SW480 (cell line): ENCODE measurements around the gene SH2D4B.

ENCODE experiments used
- DNase-seq: peaks from one replicate; pipeline ENCODE4 v3.0.0-alpha.2; 2016; ENCODE audit warnings: low spot score

Gene SH2D4B

DNA sequence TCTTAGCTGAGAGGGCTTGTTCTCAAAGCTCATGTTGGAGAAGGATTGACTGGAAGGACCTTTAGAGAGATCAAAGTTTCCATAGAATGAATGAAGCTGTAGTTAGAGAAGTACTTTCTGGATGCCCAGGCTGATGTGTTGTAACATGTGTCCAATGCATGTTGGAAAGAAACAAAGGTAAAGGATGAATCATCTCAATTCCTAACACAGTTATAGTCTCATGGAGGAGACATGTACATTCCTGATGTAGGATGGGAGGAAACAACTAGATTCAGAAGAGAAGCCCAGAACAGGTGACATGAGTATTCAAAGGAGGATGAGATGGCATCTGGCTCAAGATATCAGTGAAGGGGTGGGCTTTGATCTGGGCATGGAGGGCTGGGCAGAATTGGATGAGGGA lies 152.7 kb downstream of the SH2D4B start:
- no peak for DNase-seq

DNA sequence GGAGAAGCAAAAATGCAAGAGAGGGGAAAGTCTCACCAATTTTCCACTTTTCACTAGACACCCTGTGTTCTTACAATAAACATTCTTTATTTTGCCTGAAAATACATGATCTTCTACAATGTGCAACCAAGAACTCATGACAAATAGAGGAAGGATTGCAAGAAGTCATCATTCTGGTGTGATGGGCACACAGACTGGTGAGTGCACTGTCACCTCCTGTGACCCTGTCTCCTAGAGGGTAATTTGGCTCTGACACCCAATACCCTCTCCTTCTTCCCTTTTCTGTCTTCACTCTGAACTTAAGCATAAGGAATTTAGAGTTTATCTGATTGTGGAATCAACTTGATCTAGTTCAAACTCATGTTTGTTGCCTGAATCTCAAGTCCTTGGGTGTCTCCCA lies 153.7 kb downstream of the SH2D4B start:
- no peak for DNase-seq

DNA sequence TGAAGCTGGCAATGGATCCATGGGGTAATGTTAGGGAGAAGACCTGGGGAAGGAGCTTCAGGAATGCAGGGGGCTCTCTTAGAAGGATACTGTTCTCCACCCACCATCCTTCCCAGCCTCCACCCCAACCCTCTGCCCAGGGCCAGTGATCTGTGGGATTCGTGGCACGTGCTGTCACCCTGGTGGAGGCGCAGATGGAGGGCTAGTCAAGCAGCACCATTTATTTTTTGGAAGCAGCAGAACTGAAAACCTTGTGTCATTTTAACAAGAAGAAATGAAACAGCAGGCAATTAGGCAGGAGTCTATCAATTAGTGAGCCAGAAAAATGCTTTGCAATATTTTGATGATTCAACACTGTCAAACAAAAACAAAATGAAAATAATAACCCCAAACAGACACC lies 155.9 kb downstream of the SH2D4B start:
- DNase-seq = no peak

DNA sequence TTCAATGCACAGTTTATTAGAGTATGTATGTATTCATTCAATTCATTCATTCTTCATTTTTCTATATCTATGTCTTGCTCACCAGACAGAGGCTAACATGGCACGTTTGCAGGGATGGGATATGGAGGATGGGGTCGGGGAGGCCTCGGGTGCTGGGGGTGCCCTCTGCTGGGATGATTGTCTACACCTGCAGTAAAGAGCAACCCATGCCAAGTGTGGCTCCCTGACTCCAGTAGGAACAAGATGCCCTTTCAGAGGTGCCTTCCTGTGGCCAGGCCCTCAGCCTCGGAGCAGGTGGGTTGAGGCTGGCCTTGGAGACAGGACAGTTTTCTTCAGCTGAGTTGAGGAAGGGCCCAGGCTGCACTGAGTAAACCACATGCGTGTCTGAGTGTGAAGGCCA lies 157.2 kb downstream of the SH2D4B start:
- no peak for DNase-seq
